Nephron progenitor cell (in vitro differentiated cells): Measurements from ENCODE around the gene OR56B4.
"Not testable (repeated sequence)": the region's sequence is repeated elsewhere in the genome, so short reads cannot be mapped to it uniquely, and the experiment has no call there.

Experiments used
- DNase-seq: peaks from one replicate; pipeline ENCODE4 v3.0.0; 2021
- H3K27ac Mint-ChIP-seq: 2 replicates; pipeline ENCODE4 v1.8.0; 2021; ENCODE audit warnings: mild to moderate bottlenecking, moderate library complexity, mixed read lengths
- H3K27me3 Mint-ChIP-seq: 2 replicates; pipeline ENCODE4 v1.8.0; 2021; ENCODE audit warnings: mild to moderate bottlenecking, low read depth, mixed read lengths; ENCODE audit not compliant: poor library complexity
- H3K36me3 Mint-ChIP-seq: 2 replicates; pipeline ENCODE4 v1.8.0; 2021; ENCODE audit warnings: low read depth, mixed read lengths
- H3K4me1 Mint-ChIP-seq: 2 replicates; pipeline ENCODE4 v1.8.0; 2021; ENCODE audit warnings: mixed read lengths
- H3K4me3 Mint-ChIP-seq: 2 replicates; pipeline ENCODE4 v1.8.0; 2021; ENCODE audit warnings: mild to moderate bottlenecking, moderate library complexity, mixed read lengths
- H3K9me3 Mint-ChIP-seq: 2 replicates; pipeline ENCODE4 v1.8.0; 2021; ENCODE audit warnings: mild to moderate bottlenecking, moderate library complexity, mixed read lengths
- CTCF ChIP-seq: fragments of 200-600 bp; sonication (generic); IDR thresholded peaks from 2 replicates; pipeline ENCODE4 v1.5.0; 2021; ENCODE audit warnings: antibody characterized with exemption

OR56B4 gene

GRCh38 chr11:6129635-6130034 is 22.2 kb downstream of the OR56B4 start:
- no peak for TF ChIP-seq CTCF
- no peak overlapping the region for H3K27ac Mint-ChIP-seq
- H3K36me3 Mint-ChIP-seq, result no peaks in the 10 kb centered on the region
- H3K9me3 Mint-ChIP-seq, result no peaks in the 10 kb centered on the region
- H3K27me3 Mint-ChIP-seq, result no peaks in the 10 kb centered on the region
- no peak for DNase-seq
- no peak overlapping the region for H3K4me3 Mint-ChIP-seq
- H3K4me1 Mint-ChIP-seq, result no peaks in the 10 kb centered on the region

- no peak overlapping the region for H3K4me3 Mint-ChIP-seq
- H3K9me3 Mint-ChIP-seq, result no peaks in the 10 kb centered on the region
- no peaks in the 10 kb centered on the region for H3K27me3 Mint-ChIP-seq
- peaks cover 7% of the 10 kb centered on the region for H3K4me1 Mint-ChIP-seq
- no peaks in the 10 kb centered on the region for H3K36me3 Mint-ChIP-seq
- no peak for DNase-seq
- TF ChIP-seq CTCF, result no peak
- no peak overlapping the region for H3K27ac Mint-ChIP-seq
Observed at GRCh38 chr11:6132431-6132830, 24.9 kb downstream of the OR56B4 start.

- H3K4me1 Mint-ChIP-seq, DNase-seq, H3K36me3 Mint-ChIP-seq, H3K27me3 Mint-ChIP-seq, H3K27ac Mint-ChIP-seq, H3K4me3 Mint-ChIP-seq, H3K9me3 Mint-ChIP-seq: not testable (repeated sequence)
Observed at GRCh38 chr11:6135936-6136335, 28.5 kb downstream of the OR56B4 start.

GRCh38 chr11:6142936-6143335 is 35.5 kb downstream of the OR56B4 start:
- peaks cover 8% of the 10 kb centered on the region for H3K27me3 Mint-ChIP-seq
- H3K4me3 Mint-ChIP-seq, result no peak overlapping the region
- peaks cover 10% of the 10 kb centered on the region for H3K36me3 Mint-ChIP-seq
- no peak for TF ChIP-seq CTCF
- no peak for DNase-seq
- H3K4me1 Mint-ChIP-seq, result peaks cover 7% of the 10 kb centered on the region
- H3K27ac Mint-ChIP-seq, result no peak overlapping the region
- peaks cover 21% of the 10 kb centered on the region for H3K9me3 Mint-ChIP-seq

- Mint-ChIP-seq H3K4me3 (peak overlapping the region; percentile 58), H3K9me3 (peaks cover 23% of the 10 kb centered on the region)
- not testable (repeated sequence) for H3K4me1 Mint-ChIP-seq, DNase-seq, H3K36me3 Mint-ChIP-seq, H3K27ac Mint-ChIP-seq, H3K27me3 Mint-ChIP-seq
Observed at GRCh38 chr11:6143737-6144136, 36.3 kb downstream of the OR56B4 start.

GRCh38 chr11:6151117-6151516 is 43.6 kb downstream of the OR56B4 start:
- Mint-ChIP-seq H3K27ac (no peak overlapping the region), H3K4me1 (no peaks in the 10 kb centered on the region), H3K4me3 (no peak overlapping the region), H3K27me3 (no peaks in the 10 kb centered on the region), H3K9me3 (peaks cover 13% of the 10 kb centered on the region), H3K36me3 (no peaks in the 10 kb centered on the region)
- no peak for TF ChIP-seq CTCF
- no peak for DNase-seq

DNA sequence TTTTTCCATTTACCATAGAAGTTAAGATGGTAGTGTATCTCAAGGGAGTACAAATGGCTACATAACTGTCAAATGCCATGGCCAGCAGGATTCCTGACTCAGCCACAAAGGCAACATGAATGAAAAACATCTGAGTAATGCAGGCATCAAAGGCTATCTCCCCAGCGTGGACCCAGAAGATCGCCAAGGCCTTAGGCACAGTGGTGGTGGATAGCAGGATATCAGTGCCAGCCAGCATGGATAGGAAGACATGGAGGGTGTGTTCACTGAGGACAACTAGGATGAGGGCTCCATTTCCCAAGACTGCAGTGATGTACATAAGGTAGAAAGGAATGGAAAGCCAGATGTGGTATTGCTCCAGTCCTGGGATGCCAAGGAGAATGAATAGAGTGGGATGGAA is 44.6 kb downstream of the OR56B4 start:
- DNase-seq, result no peak
- TF ChIP-seq CTCF, result no peak
- Mint-ChIP-seq H3K4me1 (peaks cover 10% of the 10 kb centered on the region), H3K27ac (no peak overlapping the region), H3K9me3 (peaks cover 13% of the 10 kb centered on the region), H3K27me3 (no peaks in the 10 kb centered on the region), H3K36me3 (no peaks in the 10 kb centered on the region), H3K4me3 (no peak overlapping the region)
